Smooth muscle cell (in vitro differentiated cells): ENCODE data around the gene PFKFB2. TPM values are rescaled to one million over a fixed set of nuclear protein-coding genes. Genes with fewer than 3 reads are reported as not detected.

Source experiments
- DNase-seq: peaks from one replicate; lab custom pipeline; 2025; ENCODE audit not compliant: unreplicated experiment; lab: John Stamatoyannopoulos, UW
- H2AFZ ChIP-seq: fragments of 200-600 bp; sonication (generic); 2 replicates; pipeline ENCODE4 v1.6.0; 2016; ENCODE audit warnings: antibody characterized with exemption, low read depth, mild to moderate bottlenecking
- H3F3A ChIP-seq: fragments of 200-600 bp; sonication (generic); 2 replicates; pipeline ENCODE4 v1.6.0; 2017; ENCODE audit warnings: antibody characterized with exemption, low read depth
- H3K27ac ChIP-seq: fragments of 200-600 bp; sonication (generic); 2 replicates; pipeline ENCODE4 v1.5.1; 2016; ENCODE audit warnings: low read depth, mild to moderate bottlenecking
- H3K27me3 ChIP-seq: fragments of 200-600 bp; sonication (generic); 2 replicates; pipeline ENCODE4 v1.6.1; 2016; ENCODE audit warnings: low read depth, mild to moderate bottlenecking
- H3K36me3 ChIP-seq: fragments of 200-600 bp; sonication (generic); 2 replicates; pipeline ENCODE4 v1.5.1; 2016; ENCODE audit warnings: low read depth
- H3K4me1 ChIP-seq: fragments of 200-600 bp; sonication (generic); 2 replicates; pipeline ENCODE4 v1.5.1; 2016; ENCODE audit warnings: low read depth
- H3K4me2 ChIP-seq: fragments of 200-600 bp; sonication (generic); 2 replicates; pipeline ENCODE4 v1.6.0; 2016; ENCODE audit warnings: mild to moderate bottlenecking
- H3K4me3 ChIP-seq: fragments of 200-600 bp; sonication (generic); 2 replicates; pipeline ENCODE4 v1.5.1; 2016; ENCODE audit warnings: mild to moderate bottlenecking
- H3K79me2 ChIP-seq: fragments of 200-600 bp; sonication (generic); 2 replicates; pipeline ENCODE4 v1.6.0; 2016; ENCODE audit warnings: low read depth, mild to moderate bottlenecking
- H3K9ac ChIP-seq: fragments of 200-600 bp; sonication (generic); 2 replicates; pipeline ENCODE4 v1.6.0; 2016; ENCODE audit warnings: low read depth
- H3K9me3 ChIP-seq: fragments of 200-600 bp; sonication (generic); replicated peaks from 2 replicates; pipeline ENCODE4 v1.5.1; 2016; ENCODE audit warnings: low read depth
- H4K20me1 ChIP-seq: fragments of 200-600 bp; sonication (generic); 2 replicates; pipeline ENCODE4 v1.6.0; 2016; ENCODE audit warnings: low read depth
- WGBS: methylation state at CpG from one replicate; pipeline ENCODE4 v1.1.7; 2016; ENCODE audit warnings: low lambda C conversion rate; 5-methylcytosine and 5-hydroxymethylcytosine counted together
- polyA plus RNA-seq: library from polyadenylated mRNA; unstranded; fragments of >200 nt; fragmentation: Nextera tagmentation; extraction: Ambion mirVana; gene quantifications from 2 replicates; pipeline ENCODE4 v1.2.1, GENCODE V29; 2016
- total RNA-seq: library from RNA; depleted of rRNA; stranded (reverse); fragments of >200 nt; gene quantifications from 2 replicates; pipeline ENCODE4 v1.2.3, GENCODE V29; 2014
- TF ChIP-seq, protein P1 (sequence below): fragments of 200-600 bp; sonication (generic); IDR thresholded peaks from 2 replicates; pipeline ENCODE4 v1.5.1; 2017; ENCODE audit warnings: borderline replicate concordance, mild to moderate bottlenecking, antibody characterized with exemption; ENCODE audit not compliant: insufficient read depth, poor library complexity, severe bottlenecking

PFKFB2 gene
- total and polyA plus RNA-seq, 2 experiments from 2014 or later = 5.0 to 9.8 TPM

- Histone ChIP-seq H3K9ac (no peak overlapping the region), H3K36me3 (no peaks in the 10 kb centered on the region), H2AFZ (no peak overlapping the region), H3K27me3 (no peaks in the 10 kb centered on the region), H3K4me1 (no peaks in the 10 kb centered on the region), H3K4me3 (no peak overlapping the region), H3F3A (no peaks in the 10 kb centered on the region), H3K27ac (no peak overlapping the region), H3K9me3 (no peaks in the 10 kb centered on the region), H3K79me2 (no peaks in the 10 kb centered on the region), H4K20me1 (no peaks in the 10 kb centered on the region), H3K4me2 (no peak overlapping the region)
- TF ChIP-seq, protein P1, sequence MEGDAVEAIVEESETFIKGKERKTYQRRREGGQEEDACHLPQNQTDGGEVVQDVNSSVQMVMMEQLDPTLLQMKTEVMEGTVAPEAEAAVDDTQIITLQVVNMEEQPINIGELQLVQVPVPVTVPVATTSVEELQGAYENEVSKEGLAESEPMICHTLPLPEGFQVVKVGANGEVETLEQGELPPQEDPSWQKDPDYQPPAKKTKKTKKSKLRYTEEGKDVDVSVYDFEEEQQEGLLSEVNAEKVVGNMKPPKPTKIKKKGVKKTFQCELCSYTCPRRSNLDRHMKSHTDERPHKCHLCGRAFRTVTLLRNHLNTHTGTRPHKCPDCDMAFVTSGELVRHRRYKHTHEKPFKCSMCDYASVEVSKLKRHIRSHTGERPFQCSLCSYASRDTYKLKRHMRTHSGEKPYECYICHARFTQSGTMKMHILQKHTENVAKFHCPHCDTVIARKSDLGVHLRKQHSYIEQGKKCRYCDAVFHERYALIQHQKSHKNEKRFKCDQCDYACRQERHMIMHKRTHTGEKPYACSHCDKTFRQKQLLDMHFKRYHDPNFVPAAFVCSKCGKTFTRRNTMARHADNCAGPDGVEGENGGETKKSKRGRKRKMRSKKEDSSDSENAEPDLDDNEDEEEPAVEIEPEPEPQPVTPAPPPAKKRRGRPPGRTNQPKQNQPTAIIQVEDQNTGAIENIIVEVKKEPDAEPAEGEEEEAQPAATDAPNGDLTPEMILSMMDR = no peak
- no peak for DNase-seq
- 96% methylated on average over 17 of the region's 17 CpGs for WGBS
These were observed 36.7 kb downstream of the PFKFB2 start for GRCh38 chr1:207089627-207090355.

GRCh38 chr1:207091200-207091908 lies 38.3 kb downstream of the PFKFB2 start:
- Histone ChIP-seq H3K27me3 (no peaks in the 10 kb centered on the region), H3F3A (no peaks in the 10 kb centered on the region), H3K9me3 (no peaks in the 10 kb centered on the region), H3K9ac (no peak overlapping the region), H3K4me3 (no peak overlapping the region), H3K4me1 (no peaks in the 10 kb centered on the region), H4K20me1 (no peaks in the 10 kb centered on the region), H3K27ac (no peak overlapping the region), H3K4me2 (no peak overlapping the region), H3K36me3 (no peaks in the 10 kb centered on the region), H2AFZ (no peak overlapping the region), H3K79me2 (no peaks in the 10 kb centered on the region)
- no peak for DNase-seq
- WGBS = 92% methylated on average over 4 of the region's 4 CpGs
- TF ChIP-seq, protein P1 = no peak

GRCh38 chr1:207093944-207094343 lies 40.9 kb downstream of the PFKFB2 start:
- TF ChIP-seq, protein P1 = no peak
- WGBS = 84% methylated on average over 2 of the region's 2 CpGs

More at GRCh38 chr1:207093944-207094343, 40.9 kb downstream of the PFKFB2 start:
- DNase-seq = no peak
- H3K27me3 ChIP-seq = no peaks in the 10 kb centered on the region
- no peaks in the 10 kb centered on the region for H3K79me2 ChIP-seq
- H3K4me1 ChIP-seq = no peaks in the 10 kb centered on the region
- no peaks in the 10 kb centered on the region for H3F3A ChIP-seq
- peak overlapping the region; percentile 18 for H3K4me2 ChIP-seq
- no peaks in the 10 kb centered on the region for H3K9me3 ChIP-seq
- no peak overlapping the region for H3K27ac ChIP-seq
- H2AFZ ChIP-seq = no peak overlapping the region
- no peaks in the 10 kb centered on the region for H4K20me1 ChIP-seq
- no peak overlapping the region for H3K9ac ChIP-seq
- no peak overlapping the region for H3K4me3 ChIP-seq
- no peaks in the 10 kb centered on the region for H3K36me3 ChIP-seq
